GM10248 (cell line): ENCODE measurements around the gene KCNIP4.

ENCODE experiments used
- CTCF ChIA-PET: fragments of 300-600 bp; sonication (Branson Sonifier 250); formaldehyde crosslinking; extraction: SDS; loops from one replicate; lab custom pipeline; 2021; ENCODE audit warnings: antibody characterized with exemption; lab: Yijun Ruan, JAX
- POLR2A ChIA-PET: fragments of 350-650 bp; sonication (Branson Sonifier 250); formaldehyde crosslinking; extraction: SDS; loops from one replicate; lab custom pipeline; 2020; ENCODE audit warnings: antibody characterized with exemption; lab: Yijun Ruan, JAX
- DNase-seq: peaks from one replicate; pipeline ENCODE4 v3.0.0; 2012; ENCODE audit errors: extremely low spot score
- CTCF ChIP-seq: IDR thresholded peaks from 2 replicates; pipeline ENCODE4 v1.5.1; 2012; ENCODE audit warnings: mild to moderate bottlenecking, low read depth; ENCODE audit errors: extremely low read depth, missing control alignments, control extremely low read depth

KCNIP4 gene

GRCh38 chr4:21830272-21830671 lies 118.3 kb downstream of the KCNIP4 start:
- ChIA-PET CTCF (no interaction called here), POLR2A (no interaction called here)
- DNase-seq = no peak
- no peak for TF ChIP-seq CTCF

- ChIA-PET POLR2A (no interaction called here), CTCF (no interaction called here)
- no peak for DNase-seq
- no peak for TF ChIP-seq CTCF
Measured at GRCh38 chr4:21827575-21827974, 121.0 kb downstream of the KCNIP4 start.

GRCh38 chr4:21826071-21826470 lies 122.5 kb downstream of the KCNIP4 start:
- no peak for DNase-seq
- ChIA-PET CTCF (no interaction called here), POLR2A (no interaction called here)
- no peak for TF ChIP-seq CTCF

DNA sequence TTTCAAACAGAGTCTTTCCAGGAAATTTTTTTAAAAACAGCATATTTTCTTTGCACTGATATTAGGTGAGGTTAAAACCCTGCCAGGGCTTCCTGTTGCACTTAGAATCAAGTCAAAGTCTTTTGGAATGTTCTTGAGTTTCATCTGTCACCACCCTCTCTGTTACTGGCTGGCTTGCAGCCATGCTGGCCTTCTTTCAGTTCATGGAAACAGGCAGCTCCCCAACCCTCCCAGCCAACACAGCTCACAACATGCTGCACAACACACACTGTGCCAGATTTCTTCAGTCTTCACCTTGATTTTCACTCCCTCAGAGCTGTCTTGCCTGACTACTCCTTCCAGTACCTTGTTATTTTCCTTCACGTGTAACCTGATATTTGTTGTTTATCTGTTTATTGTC lies 129.5 kb downstream of the KCNIP4 start:
- POLR2A ChIA-PET = no interaction called here
- no peak for DNase-seq
- no peak for TF ChIP-seq CTCF
- CTCF ChIA-PET = no interaction called here

GRCh38 chr4:21815651-21816377 lies 132.8 kb downstream of the KCNIP4 start:
- CTCF ChIA-PET = interaction anchor here (0.9 to 1.4 kb wide), 2 partner anchors 19 to 28 kb away, joined by 3 read pairs; no protein-coding TSS in a partner anchor
- no peak for DNase-seq
- no peak for TF ChIP-seq CTCF
- POLR2A ChIA-PET = no interaction called here

GRCh38 chr4:21811565-21811964 lies 137.0 kb downstream of the KCNIP4 start:
- DNase-seq = no peak
- no peak for TF ChIP-seq CTCF
- CTCF ChIA-PET = interaction anchor here (1.7 to 2.8 kb wide), 3 partner anchors 10 to 577 kb away, joined by 6 to 10 read pairs (median 7); no protein-coding TSS in a partner anchor
- POLR2A ChIA-PET = no interaction called here
